ENCODE measurements around the gene NME1.
"Not testable (repeated sequence)": the region's sequence is repeated elsewhere in the genome, so short reads cannot be mapped to it uniquely, and the experiment has no call there.

NME1 gene

DNA sequence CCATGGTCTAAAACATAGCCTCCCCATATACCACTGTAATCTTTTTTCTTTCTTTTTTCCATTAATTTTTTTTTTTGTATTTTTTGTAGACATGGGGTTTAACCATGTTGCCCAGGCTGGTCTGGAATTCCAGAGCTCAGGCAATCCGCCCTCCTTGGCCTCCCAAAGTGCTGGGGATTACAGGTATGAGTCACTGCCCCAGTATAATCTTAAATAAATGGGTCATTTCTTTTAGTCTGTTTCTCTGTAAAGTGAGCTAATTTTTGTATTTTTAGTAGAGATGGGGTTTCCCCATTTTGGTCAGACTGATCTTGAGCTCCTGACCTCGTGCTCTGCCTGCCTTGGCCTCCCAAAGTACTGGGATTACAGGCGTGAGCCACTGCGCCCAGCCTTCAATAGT lies 5.7 kb upstream of the NME1 start:
- DNase-seq (ENCODE audit: low read depth) = no peak

DNA sequence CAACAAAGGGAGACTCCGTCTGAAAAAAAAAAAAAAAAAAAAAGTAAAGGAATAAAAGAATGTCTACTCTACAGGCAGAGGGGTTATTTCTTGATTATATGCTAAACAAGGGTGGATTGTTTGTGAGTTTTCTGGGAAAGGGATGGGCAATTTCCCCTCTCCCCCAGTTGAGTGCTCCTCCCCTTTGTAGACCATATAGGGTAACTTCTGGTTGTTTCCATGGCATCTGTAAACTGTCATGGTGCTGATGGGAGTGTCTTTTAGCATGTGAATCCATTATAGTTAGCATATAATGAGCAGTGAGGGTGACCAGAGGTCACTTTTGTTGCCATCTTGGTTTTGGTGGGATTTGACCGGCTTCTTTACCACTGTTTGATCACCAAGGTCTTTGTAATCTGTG lies 4.2 kb upstream of the NME1 start:
- no peak for DNase-seq (ENCODE audit: low read depth)

GRCh38 chr17:51150932-51151331 lies 2.4 kb upstream of the NME1 start:
- DNase-seq (ENCODE audit: low read depth) = no peak

DNA sequence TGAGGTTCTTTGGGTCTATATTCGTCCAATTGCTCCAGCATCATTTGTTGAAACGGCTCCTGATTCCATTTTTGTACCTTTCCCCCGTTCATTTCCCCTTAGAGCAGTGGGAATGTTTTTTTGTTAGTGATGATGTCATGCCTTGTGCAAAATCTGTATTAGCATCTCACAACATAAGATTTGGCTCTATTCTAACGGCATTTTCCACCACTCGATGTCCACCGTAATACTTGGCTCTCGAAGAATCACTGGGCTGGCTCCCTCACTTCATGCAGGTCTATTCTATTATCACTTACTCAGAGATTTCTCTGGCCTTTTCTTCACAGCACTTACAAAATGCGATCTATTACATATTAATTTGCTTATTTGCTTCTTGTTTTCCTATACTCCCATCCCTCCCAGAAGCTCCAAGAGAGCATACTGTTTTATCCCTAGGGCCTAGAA lies 571 bp upstream of the NME1 start:
- DNase-seq (ENCODE audit: low read depth) = no peak

DNA sequence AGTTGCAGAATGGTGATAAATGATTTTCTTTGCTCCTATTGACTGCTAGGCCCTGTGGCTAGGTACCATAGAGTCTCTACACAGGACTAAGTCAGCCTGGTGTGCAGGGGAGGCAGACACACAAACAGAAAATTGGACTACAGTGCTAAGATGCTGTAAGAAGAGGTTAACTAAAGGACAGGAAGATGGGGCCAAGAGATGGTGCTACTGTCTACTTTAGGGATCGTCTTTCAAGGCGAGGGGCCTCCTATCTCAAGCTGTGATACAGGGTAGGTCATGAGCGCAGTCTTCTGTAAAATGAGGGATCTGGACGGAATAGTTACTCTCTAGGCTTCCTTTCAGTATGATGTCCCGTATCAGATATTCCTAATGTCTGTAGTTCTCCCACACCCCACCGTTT lies 817 bp downstream of the NME1 start:
- DNase-seq (ENCODE audit: low read depth) = no peak

DNA sequence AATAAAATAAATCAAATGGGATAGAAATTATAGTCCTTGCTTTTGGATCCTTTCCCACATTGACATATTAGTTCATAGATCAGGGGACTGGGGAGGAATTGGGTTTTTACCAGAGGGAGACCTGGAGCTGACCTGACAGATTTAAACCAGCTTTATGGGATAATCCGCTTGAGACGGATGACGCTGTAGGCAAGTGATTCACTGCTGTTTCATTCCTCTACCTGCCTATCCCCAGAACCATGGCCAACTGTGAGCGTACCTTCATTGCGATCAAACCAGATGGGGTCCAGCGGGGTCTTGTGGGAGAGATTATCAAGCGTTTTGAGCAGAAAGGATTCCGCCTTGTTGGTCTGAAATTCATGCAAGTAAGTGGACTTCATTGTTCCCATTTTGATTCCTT lies 2.1 kb downstream of the NME1 start:
- no peak for DNase-seq (ENCODE audit: low read depth)

DNA sequence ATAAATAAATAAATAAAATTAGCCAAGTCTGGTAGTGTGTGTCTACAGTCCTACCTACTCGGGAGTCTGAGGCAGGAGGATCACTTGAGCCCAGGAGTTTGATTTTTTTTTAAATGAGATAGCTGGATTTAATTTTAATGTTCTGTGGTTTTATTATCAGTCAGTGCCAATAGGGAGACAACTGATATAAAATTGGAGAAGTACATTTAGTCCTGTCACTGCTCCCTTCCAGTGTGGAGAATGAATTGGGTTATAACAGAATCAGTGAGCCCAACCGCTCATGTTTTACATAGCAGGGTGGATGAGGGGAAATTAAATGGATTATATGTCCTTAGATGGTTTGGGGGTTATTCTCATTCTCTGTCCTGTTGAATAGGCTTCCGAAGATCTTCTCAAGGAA lies 6.2 kb downstream of the NME1 start:
- no peak for DNase-seq (ENCODE audit: low read depth)

DNA sequence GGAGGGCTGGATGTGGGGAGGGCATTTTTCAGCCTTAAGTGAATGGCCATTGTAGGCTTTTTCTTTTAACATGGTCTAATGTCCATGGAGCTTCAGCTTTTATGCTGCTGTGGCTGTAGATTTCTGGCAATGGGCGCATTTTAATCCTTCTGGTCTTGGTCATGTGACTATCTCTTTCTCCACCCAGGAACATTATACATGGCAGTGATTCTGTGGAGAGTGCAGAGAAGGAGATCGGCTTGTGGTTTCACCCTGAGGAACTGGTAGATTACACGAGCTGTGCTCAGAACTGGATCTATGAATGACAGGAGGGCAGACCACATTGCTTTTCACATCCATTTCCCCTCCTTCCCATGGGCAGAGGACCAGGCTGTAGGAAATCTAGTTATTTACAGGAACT lies 8.2 kb downstream of the NME1 start:
- DNase-seq (ENCODE audit: low read depth) = no peak

DNA sequence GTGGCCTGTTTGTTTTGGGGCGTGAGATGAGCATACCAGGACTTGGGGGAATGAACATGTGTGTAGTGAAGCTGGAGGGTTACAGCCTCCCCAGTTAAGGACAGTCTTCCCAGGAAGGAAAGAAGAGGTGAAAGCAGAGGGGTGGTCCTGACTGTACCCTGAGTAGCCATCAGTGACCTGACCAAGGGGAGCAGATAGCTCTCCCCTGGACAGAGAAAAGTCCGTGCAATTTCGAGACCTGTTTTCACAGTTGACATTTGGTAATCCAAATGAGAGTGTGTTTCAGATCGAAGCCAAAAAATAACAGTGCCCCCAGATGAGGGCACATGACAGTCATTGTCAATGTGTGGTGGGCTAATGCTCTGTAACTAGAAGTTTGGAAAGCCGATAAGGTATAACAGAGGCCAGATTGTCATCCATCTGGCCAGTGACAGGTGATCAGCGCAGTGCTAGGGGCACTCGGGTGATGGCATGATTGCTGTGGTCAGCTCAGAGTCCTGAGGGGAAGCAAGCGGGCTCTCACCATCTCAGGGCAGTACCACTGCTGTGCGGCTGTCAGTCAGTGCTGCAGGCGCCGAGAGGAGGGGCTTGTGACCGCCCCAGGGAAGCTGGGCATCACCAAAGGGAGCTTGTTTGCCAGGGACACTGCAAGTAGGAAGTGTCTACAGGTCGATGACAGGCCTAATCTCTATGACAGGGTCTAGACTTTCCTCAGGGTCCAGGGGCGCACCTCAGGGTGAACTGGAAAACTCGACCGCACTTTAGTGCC lies 11.7 kb downstream of the NME1 start:
- no peak for DNase-seq (ENCODE audit: low read depth)

- DNase-seq (ENCODE audit: low read depth) = no peak
Observed at GRCh38 chr17:51165680-51166197, 12.4 kb downstream of the NME1 start.

DNA sequence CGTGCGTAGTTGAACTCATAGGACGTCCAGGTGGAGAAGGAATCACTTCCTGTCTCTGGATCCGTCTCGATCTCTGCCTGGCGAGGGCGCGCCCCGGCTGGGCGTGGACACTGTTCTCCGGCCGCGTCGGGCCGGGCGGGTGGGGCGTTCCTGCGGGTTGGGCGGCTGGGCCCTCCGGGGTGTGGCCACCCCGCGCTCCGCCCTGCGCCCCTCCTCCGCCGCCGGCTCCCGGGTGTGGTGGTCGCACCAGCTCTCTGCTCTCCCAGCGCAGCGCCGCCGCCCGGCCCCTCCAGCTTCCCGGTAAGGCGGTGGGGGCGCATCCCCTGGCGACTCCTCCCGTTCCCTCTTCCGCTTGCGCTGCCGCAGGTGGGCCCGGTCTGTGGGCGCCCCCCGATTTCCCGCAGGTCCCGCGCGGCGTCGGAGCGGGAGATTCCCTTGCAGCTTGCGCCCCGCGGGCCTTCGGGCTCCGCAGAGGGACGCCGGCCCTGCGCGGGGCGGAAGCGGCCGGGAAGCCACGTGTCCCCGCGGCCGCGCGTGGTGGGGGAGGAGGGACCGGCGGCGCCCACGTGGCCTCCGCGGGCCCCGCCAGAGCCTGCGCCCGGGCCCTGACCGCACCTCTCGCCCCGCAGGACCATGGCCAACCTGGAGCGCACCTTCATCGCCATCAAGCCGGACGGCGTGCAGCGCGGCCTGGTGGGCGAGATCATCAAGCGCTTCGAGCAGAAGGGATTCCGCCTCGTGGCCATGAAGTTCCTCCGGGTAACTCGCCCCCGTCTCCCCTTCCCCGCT lies 13.0 kb downstream of the NME1 start, which contains the start of gene NME2:
TSS of gene NME2 (plus strand) at position 214 of the 789 bp plus-strand sequence. CDS start at position 634, 420 bp downstream.
- DNase-seq (ENCODE audit: low read depth) = peak; percentile 44

DNA sequence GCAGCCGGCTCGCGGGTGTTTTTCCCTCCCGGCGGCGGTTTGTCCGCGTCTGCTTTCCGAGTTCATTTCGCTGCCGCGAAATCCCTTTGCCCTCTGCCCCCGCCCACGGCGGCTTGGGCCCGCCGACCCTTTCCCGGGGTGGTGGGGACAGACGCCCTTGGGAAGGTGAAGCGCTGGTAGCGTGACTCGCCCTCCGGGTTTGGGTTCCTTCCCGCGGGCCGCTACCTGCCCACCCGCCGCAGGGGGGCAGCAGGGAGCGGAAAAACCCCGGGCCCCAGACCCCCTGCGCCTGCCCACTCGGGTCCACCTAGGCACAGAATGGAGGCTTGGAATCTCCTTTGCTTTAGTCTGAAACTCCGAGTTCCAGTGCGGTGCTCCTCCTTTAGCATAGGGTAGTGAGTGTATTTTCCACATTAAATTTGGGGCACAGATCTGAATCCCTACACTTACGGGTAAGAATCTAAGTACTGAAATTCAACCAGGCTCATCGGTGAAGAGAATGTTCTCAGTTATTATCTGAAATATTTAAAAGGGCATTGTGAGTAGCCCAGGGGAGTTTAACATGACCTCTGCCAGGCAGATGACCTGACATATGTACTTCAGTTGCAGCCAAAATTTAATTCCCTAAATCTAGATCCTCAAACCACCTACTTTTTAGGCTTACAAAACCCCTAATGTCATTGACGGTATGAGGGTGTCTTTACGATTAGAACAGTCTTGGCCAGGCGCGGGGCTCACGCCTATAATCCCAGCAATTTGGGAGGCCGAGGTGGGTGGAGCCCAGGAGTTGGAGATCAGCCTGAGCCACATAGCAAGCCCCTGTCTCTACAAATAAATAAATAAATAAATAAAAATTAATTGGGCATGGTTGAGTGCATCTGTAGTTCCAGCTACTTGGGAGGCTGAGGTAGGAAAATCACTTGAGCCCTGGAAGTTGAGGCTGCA lies 13.9 kb downstream of the NME1 start:
- DNase-seq (ENCODE audit: low read depth) = peak; percentile 29

DNA sequence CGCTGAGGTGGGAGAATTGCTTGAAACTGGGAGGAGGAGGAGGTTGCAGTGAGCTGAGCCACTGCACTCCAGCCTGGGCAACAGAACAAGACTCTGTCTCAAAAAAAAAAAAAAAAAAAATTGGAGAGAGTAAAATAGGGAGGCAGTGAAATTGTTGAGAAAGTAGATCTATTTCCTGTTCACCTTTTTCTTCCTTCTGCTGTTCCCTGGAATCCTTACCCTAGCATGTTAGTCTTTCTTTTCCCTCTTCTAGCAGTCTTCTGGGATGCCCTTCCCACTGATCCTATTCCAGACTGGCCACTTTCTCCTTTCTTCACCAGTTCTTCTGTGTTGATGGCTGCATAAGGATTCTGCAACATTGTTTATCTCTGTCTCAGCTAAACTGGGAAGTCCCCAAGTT lies 16.0 kb downstream of the NME1 start:
- DNase-seq (ENCODE audit: low read depth) = no peak

- DNase-seq (ENCODE audit: low read depth) = no peak
Observed at GRCh38 chr17:51170736-51171135, 17.4 kb downstream of the NME1 start.

DNA sequence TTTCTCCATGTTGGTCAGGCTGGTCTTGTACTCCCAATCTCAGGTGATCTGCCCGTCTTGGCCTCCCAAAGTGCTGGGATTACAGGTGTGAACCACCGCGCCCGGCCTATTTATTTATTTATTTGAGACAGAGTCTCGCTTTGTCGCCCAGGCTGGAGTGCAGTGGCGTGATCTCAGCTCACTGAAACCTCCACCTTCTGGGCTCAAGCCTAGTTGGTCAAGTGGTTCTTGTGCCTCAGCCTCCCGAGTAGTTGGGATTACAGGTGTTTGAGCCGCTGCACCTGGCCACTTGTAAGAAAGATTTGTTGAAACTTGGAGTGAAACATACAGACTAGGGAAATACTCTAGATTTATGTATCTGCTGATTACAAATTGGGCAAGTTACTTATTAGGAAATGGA lies 18.7 kb downstream of the NME1 start:
- DNase-seq (ENCODE audit: low read depth) = not testable (repeated sequence)

- DNase-seq (ENCODE audit: low read depth) = no peak
Observed at GRCh38 chr17:51180486-51180885, 27.1 kb downstream of the NME1 start.

- no peak for DNase-seq (ENCODE audit: low read depth)
Observed at GRCh38 chr17:51184124-51184523, 30.8 kb downstream of the NME1 start.

DNA sequence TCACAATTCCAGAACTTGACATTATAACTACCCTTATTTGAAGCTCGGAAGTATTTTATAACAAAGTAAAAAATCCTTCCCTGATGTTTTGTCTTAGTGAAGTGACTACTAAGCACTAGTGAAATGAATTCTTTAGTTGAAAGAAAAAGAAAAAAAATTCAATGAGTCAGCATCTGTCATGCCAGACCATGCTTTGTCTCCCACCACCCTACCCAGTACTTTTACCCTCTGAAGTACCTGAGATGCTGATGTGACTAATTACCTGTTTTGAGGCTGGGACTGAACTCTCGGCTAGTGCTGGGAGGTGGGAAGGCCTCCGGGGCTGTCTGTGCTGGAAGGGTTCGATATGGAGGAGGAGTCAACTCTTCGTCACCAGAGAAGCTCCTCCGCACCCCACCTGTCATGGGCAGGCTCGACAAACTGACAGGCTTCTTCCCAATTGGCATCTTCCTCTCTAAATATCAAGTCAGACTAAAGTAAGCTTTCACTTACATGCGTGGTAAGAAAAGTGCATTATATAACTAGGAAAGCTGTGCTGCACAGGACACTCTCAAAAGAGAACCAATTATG lies 32.5 kb downstream of the NME1 start:
- no peak for DNase-seq (ENCODE audit: low read depth)

- DNase-seq (ENCODE audit: low read depth) = no peak
Observed at GRCh38 chr17:51188271-51188833, 35.0 kb downstream of the NME1 start.

DNA sequence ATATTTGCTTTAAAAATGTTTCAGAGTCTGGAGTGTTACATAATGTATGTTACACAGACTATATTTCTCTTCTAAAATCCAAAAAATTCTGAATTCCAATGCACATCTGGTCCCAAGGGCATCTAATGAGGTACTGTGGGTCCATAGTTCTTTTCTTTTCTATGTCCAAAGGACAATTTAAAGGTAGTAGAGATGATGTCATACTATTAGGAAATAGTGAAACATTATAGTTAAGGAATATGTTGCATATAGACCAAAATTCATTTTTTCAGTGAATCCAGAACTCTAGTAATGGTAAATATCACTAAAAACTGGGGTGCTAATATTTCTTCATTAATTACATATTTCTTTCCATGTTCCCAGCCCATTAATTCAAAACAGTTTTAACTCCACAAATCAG lies 35.8 kb downstream of the NME1 start:
- no peak for DNase-seq (ENCODE audit: low read depth)

DNA sequence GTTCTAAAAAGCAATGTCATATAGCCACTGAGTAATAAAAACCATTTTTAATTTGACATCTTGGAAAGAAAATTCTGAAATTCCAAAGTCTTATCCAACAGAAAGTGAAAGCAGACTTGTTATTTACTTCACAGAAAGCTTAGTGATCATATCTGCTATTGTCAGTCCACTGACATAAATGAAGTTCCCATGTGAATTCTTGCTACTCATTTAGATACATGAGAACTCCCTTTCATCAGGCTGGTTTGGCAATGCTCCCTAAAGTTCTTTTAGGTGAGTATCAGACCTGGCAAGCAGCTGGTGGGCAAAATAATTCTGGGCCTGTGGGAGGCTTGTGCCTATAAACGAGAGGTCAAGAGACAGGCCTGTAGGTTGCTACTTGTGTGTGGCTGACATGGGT lies 36.3 kb downstream of the NME1 start:
- no peak for DNase-seq (ENCODE audit: low read depth)

Measured in T-helper 22 cell (primary cell).